Inferior parietal cortex (tissue), 1 donor: ENCODE data around the gene DHRS1.

Source experiments
- DNase-seq: peaks from one replicate; pipeline ENCODE4 v3.0.0-alpha.2; 2016; ENCODE audit errors: extremely low spot score

DHRS1 gene

GRCh38 chr14:24309538-24310264, 10.1 kb upstream of the DHRS1 start, which contains the start of gene LTB4R2:
Gene LTB4R2, plus strand, starts transcription at chr14:24310140. Its CDS starts 525 bp downstream, at chr14:24310665.
- DNase-seq: no peak

DNA sequence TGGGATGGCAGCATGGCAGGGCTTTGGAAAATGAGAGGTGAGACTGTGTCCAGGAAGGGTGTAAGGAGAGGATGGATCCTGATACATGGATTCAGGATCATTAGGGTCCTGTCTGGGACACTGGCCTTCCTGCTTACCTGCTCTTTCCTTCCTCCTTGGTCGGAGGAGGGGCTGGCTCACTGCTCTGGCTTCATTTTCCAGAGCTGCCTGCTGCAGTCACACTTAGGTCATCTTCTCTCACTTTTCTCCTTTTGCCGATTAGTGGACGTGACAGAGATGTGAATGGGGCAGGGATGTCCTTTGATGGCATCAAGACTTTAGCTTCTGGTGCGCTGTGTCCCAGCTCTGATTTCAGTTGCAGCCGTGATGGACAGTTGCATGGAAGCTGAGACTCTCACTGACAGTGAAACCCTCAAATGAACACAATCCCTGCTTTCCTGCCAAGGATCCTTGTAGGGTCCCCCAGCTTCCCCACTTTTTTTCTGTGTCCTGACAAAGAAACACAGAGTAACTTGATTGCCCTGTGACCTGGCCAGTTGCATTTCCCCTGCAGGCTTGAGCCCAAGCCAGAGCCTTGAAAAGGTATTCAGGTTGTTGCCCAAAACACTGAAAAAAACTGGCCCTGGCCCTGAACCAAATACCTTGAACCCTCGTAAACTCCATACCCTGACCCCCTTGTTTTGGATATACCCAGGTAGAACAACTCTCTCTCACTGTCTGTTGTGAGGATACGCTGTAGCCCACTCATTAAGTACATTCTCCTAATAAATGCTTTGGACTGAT, 9.0 kb upstream of the DHRS1 start:
- no peak for DNase-seq

GRCh38 chr14:24307575-24308341, 8.2 kb upstream of the DHRS1 start, which contains the start of gene CIDEB:
Gene CIDEB, minus strand, starts transcription at chr14:24307977. Its CDS starts 119 bp downstream, at chr14:24307858.
- peak; percentile 65 for DNase-seq

- no peak for DNase-seq
These were observed 7.6 kb upstream of the DHRS1 start for GRCh38 chr14:24307156-24307574.

GRCh38 chr14:24304019-24304387, 4.4 kb upstream of the DHRS1 start:
- no peak for DNase-seq

GRCh38 chr14:24300326-24300980, 873 bp upstream of the DHRS1 start:
- no peak for DNase-seq

GRCh38 chr14:24298892-24299254, 707 bp downstream of the DHRS1 start:
- DNase-seq: no peak

DNA sequence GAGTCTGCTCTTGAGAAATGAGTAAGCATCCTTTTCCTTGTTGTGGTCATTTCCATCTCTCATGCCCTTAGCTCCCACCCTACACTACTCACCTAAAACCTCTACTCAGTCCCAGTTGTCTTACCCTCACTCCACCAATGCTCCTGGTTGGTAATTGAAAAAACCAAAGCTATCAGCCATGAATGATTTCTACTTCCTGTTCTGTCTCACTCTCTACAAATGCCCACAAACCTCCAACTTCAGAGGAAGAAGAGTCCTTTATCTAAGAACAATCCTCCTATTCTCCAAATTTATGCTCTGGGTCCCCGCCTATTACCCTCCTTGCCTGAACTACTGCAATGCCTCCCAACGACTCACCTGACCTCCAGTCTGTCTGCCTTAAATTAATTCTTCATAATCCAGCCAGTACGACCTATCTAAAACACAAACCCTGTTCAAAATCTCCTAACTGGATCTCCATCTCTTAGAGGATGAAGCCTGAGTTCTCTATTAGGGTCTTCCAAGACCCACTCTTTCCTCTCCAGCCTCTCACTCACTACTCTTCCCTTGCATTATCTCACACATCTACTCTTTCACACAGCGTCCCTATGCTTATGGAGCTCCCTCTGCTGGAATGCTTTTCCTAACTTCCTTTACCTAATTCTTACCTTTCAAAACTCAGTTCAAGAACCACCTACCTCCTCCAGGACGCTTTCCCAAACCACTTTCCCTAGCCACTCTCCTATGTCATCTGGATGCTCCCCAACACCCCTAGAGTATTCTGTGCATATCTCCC, 2.2 kb downstream of the DHRS1 start:
- peak; percentile 39 for DNase-seq

DNA sequence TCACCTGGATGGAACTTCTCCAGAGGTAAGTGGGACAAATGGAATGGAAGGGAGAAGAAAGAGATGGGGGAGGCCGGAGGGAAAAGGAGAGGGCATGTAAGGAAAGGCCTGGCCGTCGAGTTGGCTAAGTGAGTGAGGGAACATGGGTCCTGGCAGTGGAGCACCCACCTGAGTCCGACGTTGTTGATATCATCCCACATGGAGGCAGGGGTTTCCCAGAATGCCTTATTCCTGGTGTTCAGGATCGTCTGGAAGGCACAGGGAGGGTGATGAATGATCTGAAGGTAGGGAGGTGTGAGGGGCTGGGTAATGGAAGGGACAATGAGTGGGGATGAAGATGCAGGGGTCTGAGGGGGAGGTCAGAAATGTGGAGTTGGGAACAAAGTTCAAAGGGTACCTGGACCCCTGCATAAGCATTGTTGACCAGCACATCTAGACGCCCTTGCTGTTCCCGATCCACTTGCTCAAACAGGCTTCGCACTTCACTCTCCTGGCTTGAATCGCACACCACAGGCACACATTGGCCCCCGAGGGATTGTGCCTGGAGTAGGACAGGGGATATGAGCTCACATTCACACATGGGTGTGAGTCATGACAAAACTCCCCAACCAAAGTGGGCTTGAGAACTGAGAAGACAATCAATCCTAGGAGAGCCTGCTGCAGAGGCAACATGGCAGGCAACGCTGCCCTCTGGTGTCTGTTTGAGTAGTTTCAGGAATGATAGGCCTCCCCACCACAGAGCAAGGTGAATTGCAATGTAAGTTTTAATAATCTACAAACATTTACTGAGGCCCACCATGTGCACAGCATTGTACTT, 3.0 kb downstream of the DHRS1 start:
- peak; percentile 73 for DNase-seq

DNA sequence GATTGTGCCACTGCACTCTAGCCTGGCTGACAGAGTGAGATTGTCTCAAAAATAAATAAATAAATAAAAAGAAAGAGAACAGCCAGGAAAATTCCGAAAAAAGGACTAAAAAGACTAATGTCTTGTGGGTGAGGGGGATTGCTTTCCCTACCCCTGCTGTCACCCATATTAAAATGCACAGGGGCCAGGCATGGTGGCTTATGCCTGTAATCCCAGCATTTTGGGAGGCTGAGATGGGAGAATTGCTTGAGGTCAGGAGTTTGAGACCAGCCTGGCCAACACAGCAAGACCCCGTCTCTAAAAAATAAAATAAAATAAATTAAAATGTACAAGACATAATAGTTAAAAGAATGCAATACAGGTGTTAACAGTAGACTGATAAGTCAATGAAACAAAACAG, 6.1 kb downstream of the DHRS1 start:
- DNase-seq: no peak

GRCh38 chr14:24292118-24292807, 7.3 kb downstream of the DHRS1 start:
- DNase-seq: no peak

DNA sequence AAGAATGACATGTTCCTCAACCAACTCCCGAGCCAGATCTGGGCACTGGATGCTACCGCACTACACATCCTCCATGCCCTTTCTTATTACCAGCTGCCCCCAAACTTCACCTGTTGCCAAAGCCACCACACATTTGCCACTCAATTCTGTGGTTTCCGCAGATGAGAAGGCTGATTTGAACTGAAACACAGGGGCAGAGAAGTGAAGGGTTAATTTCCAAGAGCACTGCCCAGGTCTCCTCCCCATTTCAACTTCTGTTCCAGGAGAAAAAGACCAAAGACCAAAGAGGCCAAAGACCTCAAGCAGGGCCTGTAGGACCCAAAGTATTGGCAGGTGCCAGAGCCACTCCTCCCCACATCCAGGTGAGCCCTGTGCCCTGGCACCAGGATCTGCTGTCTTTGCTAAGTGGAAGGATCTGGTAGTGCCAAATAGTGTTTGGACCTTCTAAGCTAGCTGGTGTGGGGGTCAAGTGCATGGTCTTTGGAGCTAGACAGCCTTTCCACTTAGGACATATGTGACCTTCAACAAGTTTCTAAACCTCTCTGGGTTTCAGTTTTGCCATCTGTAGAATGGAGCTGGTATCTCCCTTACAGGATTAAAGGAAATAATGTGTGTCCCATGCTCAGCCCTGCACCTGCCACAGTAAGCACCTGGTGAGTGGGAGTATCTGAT, 8.0 kb downstream of the DHRS1 start:
- no peak for DNase-seq

- no peak for DNase-seq
These were observed 8.8 kb downstream of the DHRS1 start for GRCh38 chr14:24290746-24291145.

GRCh38 chr14:24289649-24290280, 9.8 kb downstream of the DHRS1 start:
- no peak for DNase-seq

GRCh38 chr14:24286996-24287395, 12.6 kb downstream of the DHRS1 start:
- no peak for DNase-seq

GRCh38 chr14:24285351-24285750, 14.2 kb downstream of the DHRS1 start:
- DNase-seq: no peak

DNA sequence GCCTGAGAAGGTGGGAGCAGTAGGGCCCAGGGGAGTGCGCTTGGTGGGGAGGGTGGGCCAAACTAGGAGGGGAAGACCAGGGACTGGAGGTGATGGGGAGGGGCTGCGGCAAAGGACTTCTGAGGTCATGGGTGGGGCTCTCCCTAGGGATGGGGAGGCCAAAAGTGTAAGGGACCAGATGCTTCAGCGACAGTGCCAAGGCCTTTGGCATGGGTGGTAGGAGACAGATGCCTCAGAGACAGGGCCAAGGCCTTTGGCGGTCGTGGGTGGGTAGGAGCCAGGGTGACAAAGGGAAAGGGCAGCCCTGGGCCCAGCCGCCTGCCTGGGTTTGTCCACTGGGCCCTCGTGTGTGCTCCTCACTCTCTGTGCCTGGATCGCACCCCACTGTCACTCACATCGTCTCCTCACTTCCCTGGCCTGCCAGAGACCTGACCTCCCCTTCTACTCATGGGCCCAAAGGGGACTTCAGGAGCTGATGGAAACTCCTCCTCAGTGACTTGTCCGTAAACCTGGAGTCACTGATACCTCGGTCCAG, 15.0 kb downstream of the DHRS1 start:
- no peak for DNase-seq

GRCh38 chr14:24283796-24284460, 15.7 kb downstream of the DHRS1 start:
- no peak for DNase-seq
